IMR-90 (cell line): ENCODE data around the gene SPARC. TPM values are rescaled to one million over a fixed set of nuclear protein-coding genes. Genes with fewer than 3 reads are reported as not detected.

Experiments
- ATAC-seq: fragments of 200-7000 bp; cut with Tn5 transposase; 2 replicates; pipeline ENCODE4 v1.9.1; 2020; ENCODE audit warnings: low read depth, mild to moderate bottlenecking, moderate library complexity
- BruUV-seq: library from RNA; stranded (reverse); fragments of 400-500 nt; replicated peaks from 2 replicates; lab custom pipeline; 2021; lab: Mats Ljungman, UMichigan
- CTCF ChIA-PET: fragments of 300-600 bp; formaldehyde crosslinking; extraction: SDS; loops from one replicate; lab custom pipeline; 2021; ENCODE audit warnings: antibody characterized with exemption; lab: Yijun Ruan, JAX
- POLR2A ChIA-PET: fragments of 300-600 bp; sonication (Branson Sonifier 250); formaldehyde crosslinking; loops from one replicate; lab custom pipeline; 2022; ENCODE audit warnings: antibody characterized with exemption; ENCODE audit not compliant: unreplicated experiment; lab: Charles Lee
- DNase-seq: peaks from one replicate; pipeline ENCODE4 v3.0.0; 2013
- H2AFZ ChIP-seq: replicated peaks from 2 replicates; pipeline ENCODE3; 2013; ENCODE audit warnings: low read length, mild to moderate bottlenecking; ENCODE audit not compliant: poor library complexity
- H2AK5ac ChIP-seq: 2 replicates; pipeline ENCODE4 v1.6.1; 2013; ENCODE audit warnings: low read depth, low read length, inconsistent platforms
- H2AK9ac ChIP-seq: replicated peaks from 2 replicates; pipeline ENCODE3; 2013; ENCODE audit warnings: mild to moderate bottlenecking, low read depth, low read length, moderate library complexity; ENCODE audit not compliant: poor library complexity
- H2BK120ac ChIP-seq: 2 replicates; pipeline ENCODE4 v1.6.1; 2013; ENCODE audit warnings: low read depth, low read length, inconsistent platforms
- H2BK15ac ChIP-seq: 3 replicates; pipeline ENCODE4 v1.6.1; 2013; ENCODE audit warnings: low read depth, low read length, inconsistent platforms
- H2BK20ac ChIP-seq: 2 replicates; pipeline ENCODE4 v1.6.1; 2013; ENCODE audit warnings: low read depth, mild to moderate bottlenecking, inconsistent platforms, low read length, moderate library complexity
- H2BK5ac ChIP-seq: 2 replicates; pipeline ENCODE4 v1.6.1; 2013; ENCODE audit warnings: mild to moderate bottlenecking, low read depth, low read length, inconsistent platforms; ENCODE audit not compliant: poor library complexity, severe bottlenecking
- H3K14ac ChIP-seq: replicated peaks from 2 replicates; pipeline ENCODE4 v1.6.1; 2013; ENCODE audit warnings: low read depth, low read length, inconsistent platforms
- H3K18ac ChIP-seq: 2 replicates; pipeline ENCODE4 v1.6.1; 2013; ENCODE audit warnings: low read depth, low read length, control low read depth
- H3K23ac ChIP-seq: 2 replicates; pipeline ENCODE4 v1.6.1; 2013; ENCODE audit warnings: low read depth, low read length, inconsistent platforms
- H3K27ac ChIP-seq: 2 replicates; pipeline ENCODE4 v1.5.1; 2013; ENCODE audit warnings: mild to moderate bottlenecking, control low read depth, low read length; ENCODE audit not compliant: insufficient read depth
- H3K27me3 ChIP-seq: 2 replicates; pipeline ENCODE4 v1.6.1; 2013; ENCODE audit warnings: low read length; ENCODE audit not compliant: control insufficient read depth, insufficient read depth
- H3K36me3 ChIP-seq: 2 replicates; pipeline ENCODE4 v1.6.1; 2013; ENCODE audit warnings: low read length, mixed read lengths; ENCODE audit not compliant: control insufficient read depth, insufficient read depth
- H3K4ac ChIP-seq: 2 replicates; pipeline ENCODE4 v1.6.1; 2013; ENCODE audit warnings: low read depth, low read length, inconsistent platforms
- H3K4me1 ChIP-seq: 2 replicates; pipeline ENCODE4 v1.6.1; 2013; ENCODE audit warnings: low read length, mixed read lengths; ENCODE audit not compliant: control insufficient read depth, insufficient read depth
- H3K4me2 ChIP-seq: 2 replicates; pipeline ENCODE4 v1.6.1; 2013; ENCODE audit warnings: low read depth, mild to moderate bottlenecking, control low read depth, low read length, moderate library complexity
- H3K4me3 ChIP-seq: 2 replicates; pipeline ENCODE4 v1.5.1; 2013; ENCODE audit warnings: low read depth, mild to moderate bottlenecking, control low read depth, low read length, moderate library complexity; ENCODE audit not compliant: insufficient read depth
- H3K56ac ChIP-seq: 2 replicates; pipeline ENCODE4 v1.6.1; 2013; ENCODE audit warnings: low read length, inconsistent platforms; ENCODE audit not compliant: insufficient read depth; ENCODE audit errors: extremely low read depth
- H3K79me1 ChIP-seq, 2 experiments: 2 replicates each; pipeline ENCODE4 v1.6.1; 2013; ENCODE audit warnings: low read length in 2 of 2, inconsistent platforms in 1 of 2, low read depth in 1 of 2
- H3K9ac ChIP-seq: 2 replicates; pipeline ENCODE4 v1.6.1; 2013; ENCODE audit warnings: low read depth, low read length, control low read depth
- H3K9me1 ChIP-seq: 2 replicates; pipeline ENCODE4 v1.6.1; 2013; ENCODE audit warnings: low read length, inconsistent platforms; ENCODE audit not compliant: insufficient read depth
- H3K9me3 ChIP-seq: 2 replicates; pipeline ENCODE4 v1.6.1; 2013; ENCODE audit warnings: low read length; ENCODE audit not compliant: control insufficient read depth, insufficient read depth
- H4K20me1 ChIP-seq: 2 replicates; pipeline ENCODE4 v1.6.1; 2013; ENCODE audit warnings: low read length, inconsistent platforms; ENCODE audit not compliant: insufficient read depth
- H4K5ac ChIP-seq: 2 replicates; pipeline ENCODE4 v1.6.1; 2013; ENCODE audit warnings: mild to moderate bottlenecking, low read depth, low read length, control low read depth
- H4K8ac ChIP-seq, 2 experiments: 2 replicates each; pipeline ENCODE4 v1.6.1; 2013; ENCODE audit warnings: low read depth in 2 of 2, low read length in 2 of 2, control low read depth in 1 of 2, inconsistent platforms in 1 of 2
- H4K91ac ChIP-seq: 2 replicates; pipeline ENCODE4 v1.6.1; 2013; ENCODE audit warnings: low read depth, low read length, inconsistent platforms; ENCODE audit not compliant: insufficient read depth
- CEBPB ChIP-seq: IDR thresholded peaks from 2 replicates; pipeline ENCODE4 v1.6.1; 2012; ENCODE audit warnings: low read depth, low read length, improper control_type of control experiment
- CHD1 ChIP-seq: IDR thresholded peaks from 2 replicates; pipeline ENCODE4 v1.6.1; 2012; ENCODE audit warnings: low read depth, low read length, improper control_type of control experiment
- WGBS, 2 experiments: methylation state at CpG; one replicate each; pipeline versions ENCODE4 v1.1.5 to v1.1.7; 2013; ENCODE audit warnings: missing lambda C conversion rate in 2 of 2; ENCODE audit not compliant: insufficient read length in 1 of 2; ENCODE audit errors: extremely low coverage in 2 of 2; 5-methylcytosine and 5-hydroxymethylcytosine counted together
- dilution Hi-C: fragments of 300-500 bp; cut with HindIII; formaldehyde crosslinking; loops from one replicate; pipeline ENCODE4 v1.14.3; 2018; ENCODE audit warnings: low sequenced_read_pairs; ENCODE audit not compliant: unreplicated experiment
- in situ Hi-C: fragments of 300-500 bp; cut with MboI; formaldehyde crosslinking; loops from 3 replicates; pipeline ENCODE4 v1.14.3; 2019; ENCODE audit warnings: low sequenced_read_pairs, inconsistent platforms, mixed read lengths
- intact Hi-C: fragments of 100-400 bp; cut with micrococcal nuclease; formaldehyde crosslinking; loops from 2 replicates; pipeline ENCODE4 v1.10.0; 2022
- polyA plus RNA-seq, 3 experiments: library from polyadenylated mRNA; depleted of rRNA; stranded (reverse); fragments of >200 nt; gene quantifications; 2 replicates each; pipeline ENCODE4 v1.2.3, GENCODE V29; 2012; ENCODE audit warnings: low replicate concordance in 1 of 3
- total RNA-seq: library from RNA; depleted of rRNA; stranded (reverse); fragments of >200 nt; gene quantifications from 2 replicates; pipeline ENCODE4 v1.2.3, GENCODE V29; 2012

Gene SPARC
- total and polyA plus RNA-seq, 2 of the 4 experiments (the other 2 are of a cell fraction): 1,186 to 4,692 TPM

DNA sequence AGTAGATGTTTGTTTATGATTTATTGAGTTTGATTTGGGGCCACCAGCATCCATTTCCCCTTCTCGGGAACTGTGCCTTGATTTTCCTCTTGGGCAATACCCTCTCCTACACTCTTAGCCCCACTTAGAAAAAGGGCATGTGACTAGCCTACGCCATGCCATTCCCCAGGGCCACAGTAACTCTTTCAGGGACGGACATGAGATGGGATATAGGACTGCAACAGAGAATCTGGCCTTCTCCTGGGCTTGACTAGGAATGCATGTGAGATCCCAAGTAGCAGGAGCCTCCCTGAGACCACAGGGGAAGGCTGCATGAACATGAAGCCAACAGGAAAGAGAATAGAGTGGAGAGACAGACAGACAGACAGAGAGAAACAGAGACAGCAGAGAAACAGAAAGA is 30.7 kb upstream of the SPARC start:
- Histone ChIP-seq H3K4me1 (peaks cover 16% of the 10 kb centered on the region), H3K9me3 (no peaks in the 10 kb centered on the region), H3K14ac (peak overlapping the region; percentile 77), H3K9ac (no peak overlapping the region), H3K4ac (peak overlapping the region; percentile 91), H4K20me1 (no peaks in the 10 kb centered on the region), H2AK9ac (peak overlapping the region; percentile 93), H3K27ac (peak overlapping the region; percentile 44; the same call in 1 of the 2 replicates), H3K56ac (no peak overlapping the region; the same call in 1 of the 2 replicates), H3K27me3 (no peaks in the 10 kb centered on the region), H4K8ac (peak overlapping the region in 1 of 2 experiments; percentile 74; a peak in 3 of 4 replicates), H3K18ac (peak overlapping the region; percentile 75; the same call in 1 of the 2 replicates), H2BK120ac (peak overlapping the region; percentile 86), H3K4me2 (no peak overlapping the region), H3K23ac (peak overlapping the region; percentile 55), H2BK20ac (peak overlapping the region; percentile 71), H3K79me1 (peaks cover 0 to 24% of the 10 kb centered on the region in 2 experiments; a peak in 2 of 4 replicates), H2AK5ac (peak overlapping the region; percentile 88), H3K9me1 (peaks cover 9% of the 10 kb centered on the region), H2AFZ (peak overlapping the region; percentile 79), H4K91ac (peak overlapping the region; percentile 55), H2BK15ac (peak overlapping the region; percentile 84; the same call in 2 of the 3 replicates), H2BK5ac (peak overlapping the region; percentile 96), H4K5ac (no peak overlapping the region; the same call in 1 of the 2 replicates), H3K4me3 (no peak overlapping the region), H3K36me3 (no peaks in the 10 kb centered on the region)
- DNase-seq: no peak
- ChIA-PET POLR2A (interaction anchor here (0.6 to 2.3 kb wide), 2 partner anchors 34 to 47 kb away, joined by 4 to 20 read pairs; no protein-coding TSS in a partner anchor), CTCF (interaction anchor here (0.6 to 2.0 kb wide), 5 partner anchors 11 to 33 kb away, joined by 3 to 12 read pairs (median 4); no protein-coding TSS in a partner anchor)
- TF ChIP-seq CHD1 (no peak), CEBPB (0 out of 2 replicates have a peak, but pooled peaks have one; percentile 1)
- no TSS peak for BruUV-seq
- WGBS, 2 experiments: no CpG with 5 or more reads among the region's 3 CpGs
- intact Hi-C loops (no loop called here), in situ Hi-C loops (no loop called here), dilution Hi-C loops (no loop called here)
- ATAC-seq: no peak
